ENCODE results near the gene RAB5IF. TPM values are rescaled to one million over a fixed set of nuclear protein-coding genes. Genes with fewer than 3 reads are reported as not detected.

The RAB5IF gene
- total and polyA plus RNA-seq, 2 of the 13 experiments (the other 11 are each of a cell fraction or from before 2014, with no cell fraction given): 261 to 305 TPM

DNA sequence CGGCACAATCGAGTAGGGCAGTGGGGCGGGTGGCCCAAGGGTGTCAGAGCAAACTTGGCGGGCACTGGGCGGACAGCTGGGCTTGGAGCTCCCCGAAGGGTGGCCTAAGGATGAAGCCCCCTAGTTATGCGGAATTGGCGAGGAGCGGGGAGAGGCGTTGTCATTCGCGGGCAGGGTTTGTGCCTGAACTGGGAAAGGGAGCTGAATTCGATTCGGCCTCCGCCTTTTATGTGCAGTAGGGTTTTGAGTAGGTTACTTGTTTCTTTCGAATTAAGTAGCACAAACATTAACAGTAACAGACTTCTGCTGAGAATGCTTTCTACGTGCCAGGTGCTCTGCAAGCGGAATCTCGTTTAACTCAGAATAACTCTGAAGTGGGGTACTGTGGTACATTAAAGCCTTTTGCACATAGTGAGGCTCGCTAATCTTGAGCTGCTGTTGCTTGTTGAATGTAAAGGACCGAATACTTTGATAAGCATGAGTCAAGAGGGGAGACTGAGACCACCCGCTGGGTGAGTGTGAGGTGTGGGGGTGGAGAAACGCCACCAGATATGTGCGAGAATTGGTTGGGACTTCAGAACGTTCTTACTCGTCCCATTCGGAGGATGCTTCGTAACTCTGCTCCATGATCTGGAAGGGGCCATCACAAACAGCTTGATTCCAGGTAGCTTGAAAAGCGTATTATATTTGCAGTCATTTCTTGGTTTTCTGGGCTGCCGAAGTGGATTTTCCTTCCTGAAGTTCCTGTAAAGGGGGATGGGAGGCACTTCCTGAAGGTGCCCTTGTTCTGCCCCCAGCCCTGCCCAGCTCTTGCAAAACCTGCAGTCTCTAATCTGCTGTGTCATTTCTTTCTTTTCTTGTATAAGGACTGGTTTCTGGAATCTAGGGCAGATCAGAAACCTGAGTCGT, 833 bp downstream of the RAB5IF start (continued):
- TF ChIP-seq, protein P1, sequence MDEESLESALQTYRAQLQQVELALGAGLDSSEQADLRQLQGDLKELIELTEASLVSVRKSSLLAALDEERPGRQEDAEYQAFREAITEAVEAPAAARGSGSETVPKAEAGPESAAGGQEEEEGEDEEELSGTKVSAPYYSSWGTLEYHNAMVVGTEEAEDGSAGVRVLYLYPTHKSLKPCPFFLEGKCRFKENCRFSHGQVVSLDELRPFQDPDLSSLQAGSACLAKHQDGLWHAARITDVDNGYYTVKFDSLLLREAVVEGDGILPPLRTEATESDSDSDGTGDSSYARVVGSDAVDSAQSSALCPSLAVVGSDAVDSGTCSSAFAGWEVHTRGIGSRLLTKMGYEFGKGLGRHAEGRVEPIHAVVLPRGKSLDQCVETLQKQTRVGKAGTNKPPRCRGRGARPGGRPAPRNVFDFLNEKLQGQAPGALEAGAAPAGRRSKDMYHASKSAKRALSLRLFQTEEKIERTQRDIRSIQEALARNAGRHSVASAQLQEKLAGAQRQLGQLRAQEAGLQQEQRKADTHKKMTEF (CRISPR knock-in tag; IDR thresholded peaks at IDR 0.05): peak; percentile 30; the same call in 1 of the 2 replicates
- TF ChIP-seq ZNF724P (CRISPR knock-in tag; IDR thresholded peaks at IDR 0.05; ENCODE audit: borderline replicate concordance) (0 out of 2 replicates have a peak, but pooled peaks have one; percentile 4), ZNF737 (CRISPR knock-in tag; IDR thresholded peaks at IDR 0.05; ENCODE audit: borderline replicate concordance) (0 out of 2 replicates have a peak, but pooled peaks have one; percentile 68), U2AF1 (optimal IDR thresholded peaks at IDR 0.05; ENCODE audit: low read depth, low read length) (no peak), ZNF644 (CRISPR knock-in tag; IDR thresholded peaks at IDR 0.05; ENCODE audit: low read depth) (no peak), ARHGAP35 (CRISPR knock-in tag; IDR thresholded peaks at IDR 0.05; ENCODE audit: borderline replicate concordance) (no peak), MIER3 (CRISPR knock-in tag; IDR thresholded peaks at IDR 0.05; ENCODE audit: borderline replicate concordance) (peak; percentile 19; the same call in 1 of the 2 replicates), ZNF572 (CRISPR knock-in tag; IDR thresholded peaks at IDR 0.05) (no peak), ZNF710 (CRISPR knock-in tag; IDR thresholded peaks at IDR 0.05; ENCODE audit: borderline replicate concordance) (no peak), ATF5 (CRISPR knock-in tag; IDR thresholded peaks at IDR 0.05; ENCODE audit: low read depth) (0 out of 2 replicates have a peak, but pooled peaks have one; percentile 62), HDAC2 (CRISPR knock-in tag; IDR thresholded peaks at IDR 0.05) (no peak), AGO2 (optimal IDR thresholded peaks at IDR 0.05; ENCODE audit: low read depth, low read length) (peak; percentile 81), SIN3A (IDR thresholded peaks at IDR 0.05; ENCODE audit: borderline replicate concordance, low read depth, low read length) (peak; percentile 62; the same call in 1 of the 2 replicates), CCDC6 (CRISPR knock-in tag; IDR thresholded peaks at IDR 0.05) (no peak), ZNF569 (CRISPR knock-in tag; IDR thresholded peaks at IDR 0.05; ENCODE audit: borderline replicate concordance) (no peak), ZNF510 (CRISPR knock-in tag; IDR thresholded peaks at IDR 0.05; ENCODE audit: low read depth) (0 out of 2 replicates have a peak, but pooled peaks have one; percentile 49)
- TF ChIP-seq, protein P2, sequence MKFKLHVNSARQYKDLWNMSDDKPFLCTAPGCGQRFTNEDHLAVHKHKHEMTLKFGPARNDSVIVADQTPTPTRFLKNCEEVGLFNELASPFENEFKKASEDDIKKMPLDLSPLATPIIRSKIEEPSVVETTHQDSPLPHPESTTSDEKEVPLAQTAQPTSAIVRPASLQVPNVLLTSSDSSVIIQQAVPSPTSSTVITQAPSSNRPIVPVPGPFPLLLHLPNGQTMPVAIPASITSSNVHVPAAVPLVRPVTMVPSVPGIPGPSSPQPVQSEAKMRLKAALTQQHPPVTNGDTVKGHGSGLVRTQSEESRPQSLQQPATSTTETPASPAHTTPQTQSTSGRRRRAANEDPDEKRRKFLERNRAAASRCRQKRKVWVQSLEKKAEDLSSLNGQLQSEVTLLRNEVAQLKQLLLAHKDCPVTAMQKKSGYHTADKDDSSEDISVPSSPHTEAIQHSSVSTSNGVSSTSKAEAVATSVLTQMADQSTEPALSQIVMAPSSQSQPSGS (CRISPR knock-in tag; IDR thresholded peaks at IDR 0.05): no peak; the same call in 1 of the 2 replicates
- TF ChIP-seq, protein P3, sequence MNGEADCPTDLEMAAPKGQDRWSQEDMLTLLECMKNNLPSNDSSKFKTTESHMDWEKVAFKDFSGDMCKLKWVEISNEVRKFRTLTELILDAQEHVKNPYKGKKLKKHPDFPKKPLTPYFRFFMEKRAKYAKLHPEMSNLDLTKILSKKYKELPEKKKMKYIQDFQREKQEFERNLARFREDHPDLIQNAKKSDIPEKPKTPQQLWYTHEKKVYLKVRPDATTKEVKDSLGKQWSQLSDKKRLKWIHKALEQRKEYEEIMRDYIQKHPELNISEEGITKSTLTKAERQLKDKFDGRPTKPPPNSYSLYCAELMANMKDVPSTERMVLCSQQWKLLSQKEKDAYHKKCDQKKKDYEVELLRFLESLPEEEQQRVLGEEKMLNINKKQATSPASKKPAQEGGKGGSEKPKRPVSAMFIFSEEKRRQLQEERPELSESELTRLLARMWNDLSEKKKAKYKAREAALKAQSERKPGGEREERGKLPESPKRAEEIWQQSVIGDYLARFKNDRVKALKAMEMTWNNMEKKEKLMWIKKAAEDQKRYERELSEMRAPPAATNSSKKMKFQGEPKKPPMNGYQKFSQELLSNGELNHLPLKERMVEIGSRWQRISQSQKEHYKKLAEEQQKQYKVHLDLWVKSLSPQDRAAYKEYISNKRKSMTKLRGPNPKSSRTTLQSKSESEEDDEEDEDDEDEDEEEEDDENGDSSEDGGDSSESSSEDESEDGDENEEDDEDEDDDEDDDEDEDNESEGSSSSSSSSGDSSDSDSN (CRISPR knock-in tag; IDR thresholded peaks at IDR 0.05): no peak

Measured in HepG2 (cell line).